Measurements from ENCODE around the gene AJAP1. TPM values are rescaled to one million over a fixed set of nuclear protein-coding genes. Genes with fewer than 3 reads are reported as not detected.

The AJAP1 gene
- total and polyA plus RNA-seq, 2 of the 8 experiments (the other 6 are each of a cell fraction or from before 2014, with no cell fraction given), result 1.9 to 6.2 TPM

DNA sequence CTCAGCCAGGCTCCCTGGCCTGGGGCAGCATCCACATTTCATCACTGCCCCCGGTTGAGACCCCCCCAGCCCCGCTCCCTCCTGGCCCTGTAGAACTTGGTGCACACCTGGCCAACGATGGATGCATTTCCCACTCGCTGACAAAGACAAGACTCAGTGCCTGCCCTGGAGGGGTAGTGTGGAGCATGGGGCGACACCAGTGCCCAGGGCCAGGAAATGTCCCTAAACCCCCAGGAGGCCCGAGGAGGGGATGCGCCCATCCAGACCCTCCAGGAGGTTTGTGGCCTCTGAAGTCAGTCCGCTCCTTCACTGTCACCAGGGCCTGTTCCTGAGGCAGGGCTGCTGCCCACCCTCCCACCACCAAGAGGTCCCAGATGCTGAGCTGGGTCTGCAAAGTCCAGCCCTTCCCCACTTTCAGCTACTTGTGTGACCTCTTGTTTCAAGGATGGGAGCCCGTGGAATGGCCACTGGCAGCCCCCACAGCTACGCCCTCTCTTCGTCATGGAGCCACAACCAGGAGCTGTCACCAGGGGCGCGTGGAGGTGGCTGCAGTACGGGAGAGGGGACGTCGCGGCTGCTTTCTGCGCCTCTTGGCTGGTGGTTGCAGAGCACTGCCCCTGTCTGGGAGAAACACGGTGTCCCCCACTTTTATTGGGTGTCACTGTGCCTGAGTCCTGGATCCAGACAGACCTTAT, 35.7 kb downstream of the AJAP1 start (continued):
- TF ChIP-seq SP1 (IDR thresholded peaks at IDR 0.05; ENCODE audit: low read depth, low read length), result no peak
- TF ChIP-seq E2F6 (IDR thresholded peaks at IDR 0.05), result no peak
- no peak for TF ChIP-seq MAFK (IDR thresholded peaks at IDR 0.05; ENCODE audit: low read depth, low read length)
- no peak for TF ChIP-seq GABPA (IDR thresholded peaks at IDR 0.05; ENCODE audit: borderline replicate concordance, insufficient read depth, low read length)
- no peak for TF ChIP-seq RAD21 (IDR thresholded peaks at IDR 0.05 in 1 of 2, conservative IDR thresholded peaks at IDR 0.05 in 1 of 2; ENCODE audit: low read depth in 2 of 2, low read length in 2 of 2)
- TF ChIP-seq NANOG (IDR thresholded peaks at IDR 0.05; ENCODE audit: insufficient read depth, low read depth, low read length, poor library complexity, severe bottlenecking), result no peak
- TF ChIP-seq RBBP5 (IDR thresholded peaks at IDR 0.05; ENCODE audit: borderline replicate concordance, low read depth, low read length), result no peak
- TF ChIP-seq GTF2F1 (IDR thresholded peaks at IDR 0.05; ENCODE audit: borderline replicate concordance, low read depth, low read length), result no peak

Measured in H1 (cell line).